HepG2 (cell line): ENCODE data around the gene DNAI4. TPM values are rescaled to one million over a fixed set of nuclear protein-coding genes. Genes with fewer than 3 reads are reported as not detected.
A peak's percentile ranks its signal among the peaks of the same experiment; 100 is the strongest.

ENCODE experiments used
- ATAC-seq: fragments of 200-7000 bp; cut with Tn5 transposase; 3 replicates; pipeline ENCODE4 v1.9.1; 2020; ENCODE audit warnings: mild to moderate bottlenecking, moderate library complexity
- Bru-seq: library from RNA; stranded (reverse); fragments of 400-500 nt; gene quantifications from one replicate; lab custom pipeline; 2021; lab: Mats Ljungman, UMichigan
- BruChase-seq, 2 experiments: library from RNA; stranded (reverse); fragments of 400-500 nt; gene quantifications; one replicate each; lab custom pipeline; 2021; lab: Mats Ljungman, UMichigan
- BruUV-seq: library from RNA; stranded (reverse); fragments of 400-500 nt; replicated peaks from 2 replicates; lab custom pipeline; 2021; lab: Mats Ljungman, UMichigan
- CTCF ChIA-PET: fragments of 300-600 bp; formaldehyde crosslinking; extraction: SDS; loops from one replicate; lab custom pipeline; 2021; ENCODE audit warnings: low total read pairs, inconsistent platforms, low intra/inter-chr PET ratio; lab: Yijun Ruan, JAX
- POLR2A ChIA-PET: fragments of 350-600 bp; sonication (Branson Sonifier 250); formaldehyde crosslinking; loops from one replicate; lab custom pipeline; 2020; ENCODE audit warnings: antibody characterized with exemption, inconsistent platforms; lab: Yijun Ruan, JAX
- DNase-seq: peaks from one replicate; pipeline ENCODE4 v3.0.0-alpha.2; 2015; ENCODE audit warnings: low spot score
- FAIRE-seq: peaks from 3 replicates; lab custom pipeline; 2011; peaks lifted over from hg19 to GRCh38; lab: Jason Lieb, UNC
- H2AFZ ChIP-seq: one replicate; pipeline ENCODE4 v1.6.1; 2011; ENCODE audit warnings: low read length, inconsistent platforms
- H3K27ac ChIP-seq: fragments of 300-600 bp; 3 replicates; pipeline ENCODE4 v1.8.0; 2011; ENCODE audit warnings: mixed run types, mild to moderate bottlenecking, mixed read lengths, low read length, inconsistent platforms; ENCODE audit not compliant: insufficient read depth; ENCODE audit errors: extremely low read length
- H3K27me3 ChIP-seq, 2 experiments: fragments of 200-600 bp in 1 of 2; 2 replicates in 1 of 2; 3 replicates in 1 of 2; pipeline versions ENCODE4 v1.6.0 to v1.8.0; 2011; ENCODE audit warnings: low read length in 2 of 2, mild to moderate bottlenecking in 2 of 2, moderate library complexity in 2 of 2, inconsistent platforms in 1 of 2; ENCODE audit not compliant: insufficient read depth in 2 of 2, control insufficient read depth in 1 of 2
- H3K36me3 ChIP-seq, 2 experiments: fragments of 200-600 bp in 1 of 2; replicated peaks in 1 of 2; 2 replicates in 1 of 2; 3 replicates in 1 of 2; pipeline versions ENCODE4 v1.5.1 to v1.8.0; 2011; ENCODE audit warnings: low read length in 2 of 2, inconsistent platforms in 1 of 2; ENCODE audit not compliant: insufficient read depth in 2 of 2, control insufficient read depth in 1 of 2
- H3K4me1 ChIP-seq: 2 replicates; pipeline ENCODE4 v1.5.1; 2012; ENCODE audit warnings: low read length, inconsistent platforms; ENCODE audit not compliant: insufficient read depth
- H3K4me2 ChIP-seq: 2 replicates; pipeline ENCODE4 v1.6.0; 2011; ENCODE audit warnings: low read depth, low read length, inconsistent platforms
- H3K4me3 ChIP-seq, 3 experiments: fragments of 200-600 bp in 1 of 3; sonication (generic), shearing (Covaris generic) in 1 of 3; replicated peaks in 1 of 3; 2 replicates each; pipeline ENCODE4 v1.5.1; 2011 to 2016; ENCODE audit warnings: low read length in 3 of 3, inconsistent platforms in 2 of 3, low read depth in 2 of 3, mild to moderate bottlenecking in 2 of 3, control low read depth in 1 of 3, mixed read lengths in 1 of 3; ENCODE audit not compliant: insufficient read depth in 1 of 3
- H3K79me2 ChIP-seq: one replicate; pipeline ENCODE4 v1.6.1; 2011; ENCODE audit warnings: low read length, inconsistent platforms; ENCODE audit not compliant: insufficient read depth
- H3K9ac ChIP-seq: 2 replicates; pipeline ENCODE4 v1.6.0; 2011; ENCODE audit warnings: mild to moderate bottlenecking, low read depth, low read length, inconsistent platforms; ENCODE audit not compliant: insufficient read depth
- H3K9me3 ChIP-seq: 2 replicates; pipeline ENCODE4 v1.5.1; 2012; ENCODE audit warnings: mild to moderate bottlenecking, low read length
- H4K20me1 ChIP-seq: 2 replicates; pipeline ENCODE4 v1.6.0; 2011; ENCODE audit warnings: inconsistent platforms, mild to moderate bottlenecking, low read length, moderate library complexity; ENCODE audit not compliant: insufficient read depth
- AGO1 ChIP-seq: fragments of 200-400 bp; formaldehyde crosslinking; IDR thresholded peaks from 2 replicates; pipeline ENCODE4 v1.6.1; 2017; ENCODE audit warnings: mild to moderate bottlenecking, low read depth, low read length, moderate library complexity; ENCODE audit not compliant: poor library complexity, severe bottlenecking
- CREM ChIP-seq, 2 experiments: sonication (generic) in 1 of 2; formaldehyde crosslinking in 1 of 2; IDR thresholded peaks; 2 replicates each; pipeline versions ENCODE4 v1.4.0 to v1.6.1; 2016 to 2020; ENCODE audit warnings: antibody characterized with exemption in 1 of 2, mild to moderate bottlenecking in 1 of 2, missing genetic modification reagents in 1 of 2
- HIVEP1 ChIP-seq: sonication (generic); formaldehyde crosslinking; IDR thresholded peaks from 2 replicates; pipeline ENCODE4 v1.4.0; 2020; ENCODE audit warnings: mild to moderate bottlenecking, missing genetic modification reagents
- MLLT10 ChIP-seq: sonication (generic); formaldehyde crosslinking; IDR thresholded peaks from 2 replicates; pipeline ENCODE4 v1.4.0; 2020; ENCODE audit warnings: missing genetic modification reagents
- RXRB ChIP-seq: IDR thresholded peaks from 2 replicates; pipeline ENCODE4 v1.6.1; 2016; ENCODE audit warnings: borderline replicate concordance, missing genetic modification reagents, missing compliant biosample characterization
- SCMH1 ChIP-seq: sonication (generic); formaldehyde crosslinking; IDR thresholded peaks from 2 replicates; pipeline ENCODE4 v1.9.0; 2021; ENCODE audit warnings: missing genetic modification reagents, mild to moderate bottlenecking, borderline replicate concordance
- SNRNP70 ChIP-seq: fragments of 200-400 bp; formaldehyde crosslinking; IDR thresholded peaks from 2 replicates; pipeline ENCODE4 v1.6.1; 2017; ENCODE audit warnings: mild to moderate bottlenecking, low read depth, low read length, moderate library complexity
- STAT5B ChIP-seq: sonication (generic); formaldehyde crosslinking; IDR thresholded peaks from 2 replicates; pipeline ENCODE4 v1.4.0; 2020; ENCODE audit warnings: missing genetic modification reagents
- ZNF382 ChIP-seq: sonication (generic); formaldehyde crosslinking; IDR thresholded peaks from 2 replicates; pipeline ENCODE4 v1.5.0; 2020; ENCODE audit warnings: missing genetic modification reagents, mild to moderate bottlenecking, borderline replicate concordance
- ZNF547 ChIP-seq: sonication (generic); formaldehyde crosslinking; IDR thresholded peaks from 2 replicates; pipeline ENCODE4 v1.5.1; 2020; ENCODE audit warnings: mild to moderate bottlenecking, missing genetic modification reagents
- ZNF615 ChIP-seq: sonication (generic); formaldehyde crosslinking; IDR thresholded peaks from 2 replicates; pipeline ENCODE4 v1.5.0; 2020; ENCODE audit warnings: mild to moderate bottlenecking, missing genetic modification reagents, borderline replicate concordance
- ZNF776 ChIP-seq: sonication (generic); formaldehyde crosslinking; IDR thresholded peaks from 2 replicates; pipeline ENCODE4 v1.4.0; 2020; ENCODE audit warnings: mild to moderate bottlenecking, missing genetic modification reagents
- ZNF816 ChIP-seq: sonication (generic); formaldehyde crosslinking; IDR thresholded peaks from 2 replicates; pipeline ENCODE4 v1.8.0; 2022; ENCODE audit warnings: missing genetic modification reagents, mild to moderate bottlenecking, borderline replicate concordance
- ZNF83 ChIP-seq: sonication (generic); formaldehyde crosslinking; IDR thresholded peaks from 2 replicates; pipeline ENCODE4 v1.4.0; 2020; ENCODE audit warnings: missing genetic modification reagents, mild to moderate bottlenecking, borderline replicate concordance
- WGBS: methylation state at CpG from one replicate; pipeline ENCODE4 v1.1.6; 2017; ENCODE audit warnings: low lambda C conversion rate; 5-methylcytosine and 5-hydroxymethylcytosine counted together
- in situ Hi-C: cut with HindIII; loops from 2 replicates; pipeline ENCODE4 v1.10.0; 2017; ENCODE audit warnings: low pct_unique_long_range_greater_than_20kb; ENCODE audit not compliant: extremely low pct_ligation_motif_present
- intact Hi-C: fragments of 100-400 bp; cut with micrococcal nuclease; formaldehyde crosslinking; loops from one replicate; pipeline ENCODE4 v1.10.0; 2022; ENCODE audit not compliant: unreplicated experiment
- long read RNA-seq, 2 experiments: library from RNA in 1 of 2; library from polyadenylated mRNA in 1 of 2; stranded (forward) in 1 of 2; unstranded in 1 of 2; transcript quantifications; one replicate each; pipeline ENCODE4 v2.0.0, GENCODE V29; 2019 to 2022
- polyA minus RNA-seq, 3 experiments: library from RNA; depleted of rRNA, polyadenylated mRNA; stranded (reverse); fragments of >200 nt; gene quantifications; 2 replicates each; pipeline ENCODE4 v1.2.3, GENCODE V29; 2011; ENCODE audit warnings: low replicate concordance in 1 of 3
- polyA plus RNA-seq, 8 experiments: library from polyadenylated mRNA; depleted of rRNA in 3 of 8; stranded (reverse) in 7 of 8; unstranded in 1 of 8; fragments of >200 nt; fragmentation: Illumina TruSeq in 4 of 8; extraction: Trizol in 4 of 8; gene quantifications; 2 replicates each; pipeline versions ENCODE4 v1.2.1 to v1.2.3, GENCODE V29; 2011 to 2016; ENCODE audit warnings: low read depth in 4 of 8, missing spikeins in 1 of 8, mixed read lengths in 1 of 8; ENCODE audit not compliant: insufficient read depth in 1 of 8
- total RNA-seq, 5 experiments: library from RNA; depleted of rRNA; stranded (reverse); fragments of >200 nt; fragmentation: Illumina TruSeq; extraction: Trizol; gene quantifications; 2 replicates each; pipeline ENCODE4 v1.2.3, GENCODE V29; 2016; ENCODE audit warnings: low read depth in 1 of 5
- TF ChIP-seq, protein P1 (sequence below): sonication (generic); formaldehyde crosslinking; IDR thresholded peaks from 2 replicates; pipeline ENCODE4 v1.4.0; 2020; ENCODE audit warnings: missing genetic modification reagents, low read depth, mild to moderate bottlenecking, borderline replicate concordance
- TF ChIP-seq, protein P2 (sequence below): sonication (generic); formaldehyde crosslinking; IDR thresholded peaks from 2 replicates; pipeline ENCODE4 v1.8.0; 2022; ENCODE audit warnings: missing genetic modification reagents, low read depth, mild to moderate bottlenecking, borderline replicate concordance

Gene DNAI4
- total RNA-seq (2016; rRNA removed; fragmentation: Illumina TruSeq; extraction: Trizol) (0.04 and 0.38 TPM in 2 replicates), polyA plus RNA-seq (2011; rRNA removed) (0.08 and 0.25 TPM in 2 replicates), polyA minus RNA-seq (2011; rRNA and poly(A)+ RNA removed; ENCODE audit: low replicate concordance) (0.89 and 3.4 TPM in 2 replicates), Bru-seq, nascent RNA (percentile 30 among the genes with signal in this experiment), BruChase-seq, experiment 1, labeled RNA remaining after a 6-hour chase (percentile 21 among the genes with signal in this experiment), BruChase-seq, experiment 2, labeled RNA remaining after a 2-hour chase (percentile 22 among the genes with signal in this experiment)
- total RNA-seq (2016; cell fraction: cytosol; rRNA removed; fragmentation: Illumina TruSeq; extraction: Trizol; ENCODE audit: low read depth), result 1.8 and 4.7 TPM in 2 replicates
- total RNA-seq (2016; cell fraction: insoluble cytoplasmic fraction; rRNA removed; fragmentation: Illumina TruSeq; extraction: Trizol), result 0.33 and 2.4 TPM in 2 replicates
- total RNA-seq (2016; cell fraction: membrane; rRNA removed; fragmentation: Illumina TruSeq; extraction: Trizol), result 0.69 and 0.80 TPM in 2 replicates
- 3.9 and 6.5 TPM in 2 replicates for total RNA-seq (2016; cell fraction: nucleus; rRNA removed; fragmentation: Illumina TruSeq; extraction: Trizol)
- 0.08 and 0.15 TPM in 2 replicates for polyA plus RNA-seq (2011; cell fraction: cytosol; rRNA removed)
- polyA plus RNA-seq (2011; cell fraction: nucleus; rRNA removed), result 0.02 and 0.16 TPM in 2 replicates
- 0.24 and 2.1 TPM in 2 replicates for polyA plus RNA-seq (2012)
- 0.80 and 2.0 TPM in 2 replicates for polyA plus RNA-seq (2016; cell fraction: cytosol; fragmentation: Illumina TruSeq; extraction: Trizol; ENCODE audit: low read depth)
- 0.37 and 0.70 TPM in 2 replicates for polyA plus RNA-seq (2016; cell fraction: insoluble cytoplasmic fraction; fragmentation: Illumina TruSeq; extraction: Trizol; ENCODE audit: low read depth)
- 0.24 and 1.4 TPM in 2 replicates for polyA plus RNA-seq (2016; cell fraction: membrane; fragmentation: Illumina TruSeq; extraction: Trizol; ENCODE audit: low read depth)
- polyA plus RNA-seq (2016; cell fraction: nucleus; fragmentation: Illumina TruSeq; extraction: Trizol; ENCODE audit: insufficient read depth, low read depth), result 0.70 and 0.71 TPM in 2 replicates
- polyA minus RNA-seq (2011; cell fraction: cytosol; rRNA and poly(A)+ RNA removed), result not detected in 2 replicates
- polyA minus RNA-seq (2011; cell fraction: nucleus; rRNA and poly(A)+ RNA removed), result 0.50 and 0.64 TPM in 2 replicates
- long read RNA-seq, experiment 1, result 0 reads
- long read RNA-seq, experiment 2, partial matches to known transcripts, result 0 of 1 reads
- long read RNA-seq, experiment 2, other reads (novel, unspliced or antisense), result 1 of 1 reads

- FAIRE-seq (peak; percentile 87), ATAC-seq (peak; percentile 95), DNase-seq (peak; percentile 96)
- WGBS, result 4% methylated on average over 32 of the region's 64 CpGs
- Histone ChIP-seq H2AFZ (peak within 1 kb of the TSS; percentile 66), H3K27ac (peak within 1 kb of the TSS; percentile 90), H3K27me3 (no peaks in the 10 kb centered on the region; a peak in 1 of 5 replicates), H3K4me2 (peak within 1 kb of the TSS; percentile 85), H3K9me3 (no peaks in the 10 kb centered on the region), H3K4me1 (peaks cover 45% of the 10 kb centered on the region), H3K4me3 (peak within 1 kb of the TSS; percentile 78 to 97 (median 83)), H3K79me2 (peaks cover 29% of the 10 kb centered on the region), H4K20me1 (no peaks in the 10 kb centered on the region), H3K9ac (peak within 1 kb of the TSS; percentile 92), H3K36me3 (no peaks in the 10 kb centered on the region)
- BruUV-seq, result TSS peak; percentile 57
- ChIA-PET POLR2A (interaction anchor here (1.0 to 2.8 kb wide), 9 partner anchors 8 to 610 kb away, joined by 3 to 20 read pairs (median 4); partner anchors contain the start of gene SLC35D1), CTCF (no interaction called here)
- intact Hi-C loops (loop anchor here (2.0 to 5.0 kb wide), 2 partner anchors 158 to 506 kb away; partner anchors contain the start of gene SERBP1), in situ Hi-C loops (loop anchor here (5.0 to 25.0 kb wide), 2 partner anchors 127 to 487 kb away; partner anchors contain the start of gene SLC35D1)
- TF ChIP-seq CREM (IDR thresholded peaks at IDR 0.05), result no peak
- TF ChIP-seq CREM (CRISPR knock-in tag; IDR thresholded peaks at IDR 0.05), result no peak
- TF ChIP-seq, protein P1, sequence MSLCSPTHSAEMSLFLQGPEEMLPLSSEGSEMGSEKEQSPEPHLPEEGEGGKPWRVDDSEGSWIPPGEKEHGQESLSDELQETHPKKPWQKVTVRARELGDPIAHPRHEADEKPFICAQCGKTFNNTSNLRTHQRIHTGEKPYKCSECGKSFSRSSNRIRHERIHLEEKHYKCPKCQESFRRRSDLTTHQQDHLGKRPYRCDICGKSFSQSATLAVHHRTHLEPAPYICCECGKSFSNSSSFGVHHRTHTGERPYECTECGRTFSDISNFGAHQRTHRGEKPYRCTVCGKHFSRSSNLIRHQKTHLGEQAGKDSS (CRISPR knock-in tag), result peak; percentile 81; the same call in 1 of the 2 replicates
- TF ChIP-seq STAT5B (CRISPR knock-in tag), result 0 out of 2 replicates have a peak, but pooled peaks have one; percentile 51
- TF ChIP-seq SCMH1, result no peak
- no peak; the same call in 1 of the 2 replicates for TF ChIP-seq HIVEP1 (CRISPR knock-in tag)
- no peak for TF ChIP-seq ZNF776 (CRISPR knock-in tag)
- TF ChIP-seq ZNF615 (CRISPR knock-in tag), result no peak
- TF ChIP-seq SNRNP70, result no peak
- TF ChIP-seq, protein P2, sequence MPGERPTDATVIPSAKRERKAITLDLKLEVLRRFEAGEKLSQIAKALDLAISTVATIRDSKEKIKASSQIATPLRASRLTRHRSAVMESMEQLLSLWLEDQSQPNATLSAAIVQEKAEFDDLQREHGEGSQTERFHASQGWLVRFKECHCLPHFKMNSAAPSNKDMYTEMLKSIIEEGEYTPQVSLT (CRISPR knock-in tag), result no peak; the same call in 1 of the 2 replicates
- TF ChIP-seq ZNF83 (CRISPR knock-in tag), result no peak
- no peak for TF ChIP-seq AGO1
- TF ChIP-seq ZNF382, result no peak
- 0 out of 2 replicates have a peak, but pooled peaks have one; percentile 31 for TF ChIP-seq RXRB (CRISPR knock-in tag)
- TF ChIP-seq MLLT10 (CRISPR knock-in tag), result no peak
- no peak; the same call in 1 of the 2 replicates for TF ChIP-seq ZNF816
- peak; percentile 90 for TF ChIP-seq ZNF547 (CRISPR knock-in tag)
Measured at GRCh38 chr1:66924756-66925557, at the start of gene DNAI4, which contains the start of gene MIER1. DNAI4 (minus strand) TSS chr1:66924856; CDS start chr1:66924831, 25 bp downstream. MIER1 (plus strand) TSS chr1:66924990; CDS start chr1:66925029, 39 bp downstream.
